MCF 10A (cell line): ENCODE results near the gene HOGA1. TPM values are rescaled to one million over a fixed set of nuclear protein-coding genes. Genes with fewer than 3 reads are reported as not detected.
A peak's percentile ranks its signal among the peaks of the same experiment; 100 is the strongest.

Experiments used
- BruUV-seq: library from RNA; stranded (reverse); fragments of 400-500 nt; replicated peaks from 2 replicates; lab custom pipeline; 2021; lab: Mats Ljungman, UMichigan
- CTCF ChIA-PET: fragments of 300-600 bp; sonication (Branson Sonifier 250); formaldehyde crosslinking; extraction: SDS; loops from one replicate; lab custom pipeline; 2021; ENCODE audit warnings: antibody characterized with exemption, inconsistent platforms; lab: Yijun Ruan, JAX
- POLR2A ChIA-PET: fragments of 300-600, 350-650 bp; sonication (Branson Sonifier 250); formaldehyde crosslinking; extraction: SDS; loops from one replicate; lab custom pipeline; 2020; ENCODE audit warnings: antibody characterized with exemption, inconsistent platforms; lab: Yijun Ruan, JAX
- DNase-seq: peaks from one replicate; pipeline ENCODE4 v3.0.0-alpha.2; 2018; ENCODE audit not compliant: unreplicated experiment
- H3K27ac Mint-ChIP-seq: one replicate; pipeline ENCODE4 v1.8.0; 2022; ENCODE audit warnings: mild to moderate bottlenecking, low read depth, mixed read lengths; ENCODE audit not compliant: unreplicated experiment
- H3K27me3 Mint-ChIP-seq: one replicate; pipeline ENCODE4 v1.8.0; 2022; ENCODE audit warnings: mixed read lengths; ENCODE audit not compliant: insufficient read depth, unreplicated experiment
- H3K36me3 Mint-ChIP-seq: one replicate; pipeline ENCODE4 v1.8.0; 2022; ENCODE audit warnings: mild to moderate bottlenecking, moderate library complexity, mixed read lengths; ENCODE audit not compliant: insufficient read depth, unreplicated experiment
- H3K4me1 Mint-ChIP-seq: one replicate; pipeline ENCODE4 v1.8.0; 2022; ENCODE audit warnings: mixed read lengths; ENCODE audit not compliant: insufficient read depth, unreplicated experiment
- H3K4me3 Mint-ChIP-seq: one replicate; pipeline ENCODE4 v1.8.0; 2022; ENCODE audit warnings: mild to moderate bottlenecking, moderate library complexity, mixed read lengths; ENCODE audit not compliant: unreplicated experiment
- H3K9me3 Mint-ChIP-seq: one replicate; pipeline ENCODE4 v1.8.0; 2022; ENCODE audit warnings: mixed read lengths; ENCODE audit not compliant: unreplicated experiment
- CTCF ChIP-seq: fragments of 200-600 bp; IDR thresholded peaks from one replicate; pipeline ENCODE4 v1.8.0; 2022; ENCODE audit warnings: antibody characterized with exemption, mild to moderate bottlenecking; ENCODE audit not compliant: unreplicated experiment
- intact Hi-C: fragments of 100-400 bp; cut with micrococcal nuclease; formaldehyde crosslinking; loops from 2 replicates; pipeline ENCODE4 v1.14.1; 2022
- total RNA-seq: library from RNA; stranded (reverse); gene quantifications from 2 replicates; pipeline ENCODE4 v1.2.3, GENCODE V29; 2022

Gene HOGA1
- total RNA-seq, 1 experiment from 2014 or later: 1.7 TPM

GRCh38 chr10:97593421-97593820 lies 9.2 kb downstream of the HOGA1 start:
- DNase-seq: no peak
- Mint-ChIP-seq H3K36me3 (peaks cover 5% of the 10 kb centered on the region), H3K4me1 (peaks cover 28% of the 10 kb centered on the region), H3K27ac (no peak overlapping the region), H3K27me3 (no peaks in the 10 kb centered on the region), H3K4me3 (no peak overlapping the region), H3K9me3 (no peaks in the 10 kb centered on the region)
- ChIA-PET CTCF (interaction anchor here (0.6 to 5.0 kb wide), 5 partner anchors 10 to 115 kb away, joined by 3 to 20 read pairs (median 3); partner anchors contain the start of genes ANKRD2 and HOGA1), POLR2A (interaction anchor here (1.1 to 1.5 kb wide), 2 partner anchors 9 to 15 kb away, joined by 3 to 5 read pairs; partner anchors contain the start of gene HOGA1)
- no peak for TF ChIP-seq CTCF
- intact Hi-C loops: no loop called here
- BruUV-seq: no TSS peak

DNA sequence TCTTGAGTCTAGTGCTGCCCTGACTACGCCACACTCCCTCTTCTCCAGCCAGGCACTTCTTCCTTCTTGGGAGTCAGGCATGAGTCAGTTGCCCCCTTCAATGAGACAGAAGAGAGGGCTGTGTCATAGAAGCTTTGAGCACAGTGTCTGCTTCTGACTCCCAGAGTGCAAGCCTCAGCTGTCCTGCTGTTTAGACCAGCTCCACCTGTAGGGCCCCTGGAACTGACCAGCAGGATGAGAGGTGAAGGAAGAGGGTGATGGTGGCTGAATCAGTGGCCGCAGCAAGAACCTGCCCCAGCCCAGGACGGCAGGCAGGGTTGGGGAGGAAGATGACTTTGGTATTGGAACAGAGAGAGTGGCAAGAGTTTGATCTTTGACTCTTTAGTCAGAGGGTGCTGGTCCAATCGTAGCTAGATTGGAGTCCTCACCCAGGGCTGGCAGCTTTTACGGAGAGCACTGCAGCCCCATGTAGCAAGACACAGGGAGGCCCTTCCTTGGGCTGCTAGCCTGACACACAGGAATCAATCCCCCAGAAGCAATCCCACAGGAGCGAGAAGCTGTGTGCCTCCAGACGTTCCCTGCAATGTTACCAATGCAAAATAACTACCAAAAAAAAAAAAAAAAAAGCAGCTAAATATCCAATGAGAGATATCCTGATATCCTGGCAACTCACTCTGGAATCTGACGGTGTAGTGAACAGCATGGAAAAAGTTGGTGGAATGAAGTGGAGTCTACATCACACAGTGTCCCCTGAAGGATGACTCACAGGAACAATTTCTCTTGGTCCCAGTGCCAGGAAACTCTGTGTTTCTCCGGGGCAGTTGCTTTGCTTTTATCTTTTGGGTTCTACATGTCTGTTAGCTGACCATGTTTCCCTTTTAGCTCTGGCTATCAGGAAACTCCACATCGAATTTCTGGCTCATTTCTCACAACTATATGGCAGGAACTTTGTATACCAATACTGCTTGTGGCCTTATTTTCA lies 12.2 kb downstream of the HOGA1 start:
- ChIA-PET CTCF (interaction anchor here (0.6 to 4.6 kb wide), 11 partner anchors 10 to 242 kb away, joined by 3 to 35 read pairs (median 5); partner anchors contain the start of gene ANKRD2), POLR2A (interaction anchor here (0.6 to 2.4 kb wide), 21 partner anchors 9 to 754 kb away, joined by 3 to 45 read pairs (median 4); partner anchors contain the start of genes ANKRD2, HOGA1 and PI4K2A)
- H3K27ac Mint-ChIP-seq: peak overlapping the region; percentile 70
- H3K9me3 Mint-ChIP-seq: no peaks in the 10 kb centered on the region
- no peaks in the 10 kb centered on the region for H3K27me3 Mint-ChIP-seq
- H3K36me3 Mint-ChIP-seq: no peaks in the 10 kb centered on the region
- TF ChIP-seq CTCF: no peak
- peak; percentile 80 for DNase-seq
- BruUV-seq: no TSS peak
- H3K4me3 Mint-ChIP-seq: peak overlapping the region; percentile 13
- intact Hi-C loops: no loop called here
- H3K4me1 Mint-ChIP-seq: peaks cover 29% of the 10 kb centered on the region

DNA sequence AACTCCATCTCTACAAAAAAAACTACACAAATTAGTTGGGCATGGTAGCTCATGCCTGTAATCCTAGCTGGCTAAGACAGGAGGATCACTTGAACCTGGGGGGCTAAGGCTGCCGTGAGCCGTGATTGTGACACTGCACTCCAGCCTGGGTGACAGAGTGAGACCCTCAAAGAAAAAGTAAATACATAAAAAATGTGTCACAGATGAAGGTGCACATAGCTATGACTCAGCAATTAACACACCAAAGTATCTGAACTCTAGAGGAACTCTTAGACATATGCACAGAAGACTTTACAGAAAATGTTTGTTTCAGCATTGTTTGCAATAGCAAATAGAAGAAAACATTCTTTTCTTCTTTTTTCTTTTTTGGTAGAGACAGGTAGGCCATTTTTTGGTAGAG lies 13.6 kb downstream of the HOGA1 start:
- intact Hi-C loops: no loop called here
- CTCF ChIA-PET: interaction anchor here (0.9 to 4.6 kb wide), 6 partner anchors 10 to 47 kb away, joined by 3 to 35 read pairs (median 3); partner anchors contain the start of gene ANKRD2
- Mint-ChIP-seq H3K27me3 (no peaks in the 10 kb centered on the region), H3K4me3 (no peak overlapping the region), H3K27ac (peak overlapping the region; percentile 70), H3K4me1 (peaks cover 34% of the 10 kb centered on the region), H3K36me3 (peaks cover 6% of the 10 kb centered on the region), H3K9me3 (no peaks in the 10 kb centered on the region)
- no peak for TF ChIP-seq CTCF
- BruUV-seq: no TSS peak
- no peak for DNase-seq
- POLR2A ChIA-PET: interaction anchor here (0.7 to 3.1 kb wide), 8 partner anchors 11 to 266 kb away, joined by 3 to 17 read pairs (median 5); partner anchors contain the start of genes HOGA1 and PI4K2A
